Muscle layer of colon (tissue), 2 donors: ENCODE results near the gene EEPD1.

Experiments used
- H3K27ac ChIP-seq: one replicate; pipeline ENCODE4 v1.7.0; 2013; ENCODE audit warnings: low read depth, mild to moderate bottlenecking, low read length, moderate library complexity
- H3K27me3 ChIP-seq, 2 donors: one replicate each; pipeline ENCODE4 v1.7.0; 2013; ENCODE audit warnings: low read length in 2 of 2, mild to moderate bottlenecking in 2 of 2; ENCODE audit not compliant: insufficient read depth in 2 of 2, control insufficient read depth in 1 of 2
- H3K36me3 ChIP-seq: one replicate; pipeline ENCODE4 v1.7.0; 2013; ENCODE audit warnings: mild to moderate bottlenecking, low read length; ENCODE audit not compliant: insufficient read depth
- H3K4me1 ChIP-seq: one replicate; pipeline ENCODE4 v1.7.0; 2013; ENCODE audit warnings: mild to moderate bottlenecking, low read length; ENCODE audit not compliant: insufficient read depth
- H3K4me3 ChIP-seq, 2 donors: one replicate each; pipeline ENCODE4 v1.7.0; 2013; ENCODE audit warnings: low read length in 2 of 2, low read depth in 1 of 2, mild to moderate bottlenecking in 1 of 2, moderate library complexity in 1 of 2
- H3K9ac ChIP-seq: one replicate; pipeline ENCODE4 v1.7.0; 2013; ENCODE audit warnings: low read length
- H3K9me3 ChIP-seq: one replicate; pipeline ENCODE4 v1.7.0; 2013; ENCODE audit warnings: mild to moderate bottlenecking, low read length
- donor health status: abdominal sarcoma.
- donor health status: Adenocarcinoma of cecum.

EEPD1 gene

DNA sequence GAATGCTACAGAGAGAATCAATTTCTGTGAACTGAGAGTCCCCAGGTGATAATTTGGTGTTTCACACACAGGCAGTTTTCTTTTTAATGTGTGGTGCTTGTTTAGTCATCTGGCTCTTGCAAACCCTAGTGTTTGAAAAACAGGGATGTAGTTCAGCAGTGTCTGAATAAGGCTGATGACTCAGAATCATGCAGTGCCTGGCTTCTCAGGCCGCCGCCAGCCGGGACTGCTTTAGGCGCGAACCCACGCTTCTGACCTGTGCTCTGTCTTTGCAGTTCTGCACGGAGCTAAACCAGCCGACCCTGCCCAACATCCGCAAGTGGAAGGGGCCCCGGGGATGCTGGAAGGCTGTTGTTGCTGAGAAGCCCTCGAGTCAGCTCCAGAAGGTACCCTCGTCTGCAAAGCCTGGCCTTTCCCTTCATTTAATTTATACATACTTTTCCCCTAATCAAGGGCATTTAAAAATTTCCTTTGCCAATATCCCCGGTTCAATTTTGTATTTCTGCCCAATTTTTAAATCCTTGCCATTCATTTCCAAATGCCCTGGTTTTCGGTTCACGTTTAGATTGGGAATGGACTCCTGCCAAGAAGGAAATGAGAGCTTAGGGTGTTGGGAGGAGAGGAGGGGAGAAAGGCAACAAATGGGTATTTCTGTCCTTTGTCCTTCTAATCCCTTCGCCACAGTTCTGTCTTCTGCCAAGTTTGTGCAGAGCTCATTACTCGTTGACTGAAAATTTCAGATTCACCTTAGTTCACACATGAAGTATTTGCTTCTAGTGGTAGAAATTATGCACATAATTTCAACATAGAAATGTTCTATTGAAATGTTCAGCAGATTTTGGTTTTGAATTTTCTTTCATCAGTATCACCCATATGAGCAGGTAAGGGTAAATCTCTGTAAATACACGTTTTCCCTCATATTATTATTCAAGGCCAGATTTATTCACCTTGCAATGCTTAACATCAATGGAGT, 128.1 kb downstream of the EEPD1 start:
- Histone ChIP-seq H3K9ac (no peak overlapping the region), H3K4me1 (peaks cover 58% of the 10 kb centered on the region), H3K27me3 (no peaks in the 10 kb centered on the region), H3K4me3 (peak overlapping the region in 1 of 2 donors; percentile 41), H3K9me3 (no peaks in the 10 kb centered on the region), H3K36me3 (no peaks in the 10 kb centered on the region), H3K27ac (peak overlapping the region; percentile 68)

DNA sequence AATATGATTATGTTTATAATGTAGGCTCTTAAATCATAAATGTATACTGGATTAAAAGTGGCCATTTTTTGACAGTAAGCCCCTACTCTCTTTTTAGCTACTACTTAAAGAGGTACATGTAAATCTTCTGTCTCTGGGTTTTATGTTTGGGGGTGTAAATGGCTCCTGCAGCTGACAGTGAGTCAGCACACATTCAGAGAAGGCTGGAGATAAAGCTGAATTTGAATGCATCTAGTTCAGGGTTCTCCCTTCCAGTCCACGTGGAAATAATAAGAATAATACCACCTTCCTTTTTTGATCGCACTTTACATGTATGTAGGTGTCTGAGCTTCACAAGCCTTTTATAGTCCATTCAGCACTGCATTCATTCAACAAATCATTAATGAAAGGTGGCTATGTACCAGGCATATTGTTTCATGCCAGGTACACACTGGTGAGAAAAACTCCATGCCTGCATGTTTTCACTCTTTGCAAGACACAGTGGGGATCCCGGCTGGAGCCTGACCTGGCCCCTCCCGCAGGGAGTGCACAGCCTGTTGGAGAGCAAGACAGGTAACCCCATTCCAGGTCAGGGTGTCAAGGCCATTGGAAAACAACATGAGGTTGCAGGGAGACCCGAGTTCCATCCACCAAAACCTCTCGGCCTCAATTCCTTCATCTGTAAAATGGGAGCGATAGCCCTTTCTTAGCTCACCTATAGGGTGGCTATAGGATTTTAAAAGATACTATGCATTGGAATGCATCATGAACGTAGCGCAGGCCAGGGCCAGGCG, 129.1 kb downstream of the EEPD1 start:
- Histone ChIP-seq H3K9me3 (no peaks in the 10 kb centered on the region), H3K9ac (no peak overlapping the region), H3K4me3 (no peak overlapping the region)

DNA sequence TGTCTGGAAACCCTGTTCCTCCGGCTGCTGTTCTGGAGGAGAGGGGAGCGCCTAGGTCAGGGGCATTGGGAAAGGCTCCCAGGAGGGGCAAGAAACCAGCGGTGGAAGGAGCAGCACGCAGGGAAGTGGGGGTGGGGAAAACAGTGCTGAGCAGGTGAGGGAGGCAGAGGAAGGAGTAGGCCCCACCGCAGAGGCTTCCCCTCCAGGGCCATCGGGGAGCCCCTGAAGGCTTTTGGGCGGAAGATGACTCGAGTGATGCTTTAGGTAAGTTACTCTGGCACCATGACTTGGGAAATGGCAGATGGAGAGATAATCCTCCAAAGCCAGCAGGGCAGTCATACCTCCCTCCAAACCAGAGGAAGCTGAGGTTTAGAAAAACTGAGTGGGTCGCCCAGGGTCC, 130.1 kb downstream of the EEPD1 start:
- Histone ChIP-seq H3K9me3 (no peaks in the 10 kb centered on the region), H3K4me1 (peaks cover 40% of the 10 kb centered on the region), H3K27ac (no peak overlapping the region), H3K27me3 (no peaks in the 10 kb centered on the region), H3K4me3 (no peak overlapping the region), H3K36me3 (peaks cover 5% of the 10 kb centered on the region), H3K9ac (no peak overlapping the region)

More for the DNA sequence above, 129.1 kb downstream of the EEPD1 start:
- Histone ChIP-seq H3K36me3 (no peaks in the 10 kb centered on the region), H3K27me3 (no peaks in the 10 kb centered on the region), H3K27ac (no peak overlapping the region), H3K4me1 (peaks cover 50% of the 10 kb centered on the region)

DNA sequence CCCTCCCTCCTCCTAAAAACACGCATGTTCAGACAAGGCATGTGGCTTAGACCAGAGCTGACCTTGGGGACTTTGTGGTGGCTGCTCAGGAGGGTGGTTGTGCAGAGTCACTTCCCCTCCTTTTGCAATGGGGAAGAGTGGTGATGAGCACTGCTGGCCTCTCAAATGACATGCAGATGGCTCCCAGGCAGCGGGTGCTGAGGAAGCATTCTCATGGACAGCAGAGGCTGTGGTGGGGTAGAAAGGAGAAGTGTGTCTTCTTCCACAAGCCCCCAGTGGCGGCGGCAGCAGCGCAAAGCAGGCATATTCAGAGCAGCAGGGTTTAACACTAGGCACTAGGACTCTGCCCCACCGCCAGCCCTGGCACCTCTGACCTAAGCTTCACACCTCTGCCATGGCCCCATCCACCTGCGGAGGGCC, 130.7 kb downstream of the EEPD1 start:
- H3K9me3 ChIP-seq: no peaks in the 10 kb centered on the region
- H3K9ac ChIP-seq: no peak overlapping the region
- H3K4me3 ChIP-seq: no peak overlapping the region
- H3K36me3 ChIP-seq: peaks cover 5% of the 10 kb centered on the region
- peaks cover 34% of the 10 kb centered on the region for H3K4me1 ChIP-seq
- no peak overlapping the region for H3K27ac ChIP-seq
- no peaks in the 10 kb centered on the region for H3K27me3 ChIP-seq

DNA sequence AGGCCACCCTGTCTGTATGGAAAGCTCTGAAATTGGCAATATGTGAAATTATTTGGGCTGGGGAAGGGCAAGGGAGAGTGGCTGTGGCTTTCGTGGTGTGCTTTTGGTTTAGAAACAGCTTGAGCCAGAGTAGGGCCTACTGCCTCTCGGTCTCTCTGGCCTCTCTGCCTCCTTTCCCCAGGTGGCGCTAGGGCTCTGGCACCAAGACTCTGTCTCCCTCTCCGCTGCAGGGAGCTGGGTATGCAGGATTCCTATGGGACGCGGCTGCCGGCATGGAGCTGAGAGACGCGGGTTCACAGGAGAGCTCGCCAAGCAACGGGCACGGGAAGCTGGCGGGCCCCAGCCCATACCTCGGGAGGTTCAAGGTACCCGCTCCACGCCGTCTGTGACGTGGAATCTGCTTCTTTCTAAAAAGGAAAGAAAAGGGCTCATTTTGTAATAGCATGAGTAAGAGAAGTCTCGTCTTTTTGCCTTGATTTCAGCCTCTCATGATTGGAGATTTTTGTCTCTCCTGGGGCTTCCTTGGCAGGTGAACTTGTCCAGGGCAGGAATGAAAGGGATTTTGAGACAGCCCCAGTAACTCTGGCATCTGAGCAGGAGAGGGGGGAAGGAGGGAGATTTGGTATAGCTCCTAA, 131.5 kb downstream of the EEPD1 start:
- H3K36me3 ChIP-seq: peaks cover 5% of the 10 kb centered on the region
- no peaks in the 10 kb centered on the region for H3K27me3 ChIP-seq
- H3K4me3 ChIP-seq: no peak overlapping the region
- H3K27ac ChIP-seq: no peak overlapping the region
- H3K9me3 ChIP-seq: no peaks in the 10 kb centered on the region
- peaks cover 26% of the 10 kb centered on the region for H3K4me1 ChIP-seq
- H3K9ac ChIP-seq: no peak overlapping the region

DNA sequence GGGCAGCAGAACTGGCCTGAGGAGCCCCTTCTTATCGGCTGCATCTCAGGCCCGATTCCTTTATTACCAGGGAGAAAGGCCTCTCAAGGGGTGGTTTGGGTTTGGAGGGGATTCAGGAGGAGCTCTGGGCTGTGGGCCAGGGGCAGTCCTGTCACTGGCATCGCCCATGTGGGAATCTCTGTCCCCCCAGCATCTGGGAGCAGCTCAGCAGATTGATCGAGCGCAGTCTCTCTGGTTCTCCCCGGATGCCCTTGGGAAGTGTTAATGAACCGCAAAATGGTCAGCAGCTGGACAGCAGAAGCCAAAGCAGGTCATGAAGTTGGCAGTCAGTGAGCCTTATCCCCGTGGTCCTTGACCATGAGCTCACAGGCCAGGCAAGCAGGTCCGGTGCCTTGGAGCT, 132.2 kb downstream of the EEPD1 start:
- H3K4me3 ChIP-seq: no peak overlapping the region
- no peak overlapping the region for H3K27ac ChIP-seq
- H3K27me3 ChIP-seq: no peaks in the 10 kb centered on the region
- peaks cover 19% of the 10 kb centered on the region for H3K4me1 ChIP-seq
- H3K9me3 ChIP-seq: no peaks in the 10 kb centered on the region
- H3K9ac ChIP-seq: no peak overlapping the region
- peaks cover 11% of the 10 kb centered on the region for H3K36me3 ChIP-seq

DNA sequence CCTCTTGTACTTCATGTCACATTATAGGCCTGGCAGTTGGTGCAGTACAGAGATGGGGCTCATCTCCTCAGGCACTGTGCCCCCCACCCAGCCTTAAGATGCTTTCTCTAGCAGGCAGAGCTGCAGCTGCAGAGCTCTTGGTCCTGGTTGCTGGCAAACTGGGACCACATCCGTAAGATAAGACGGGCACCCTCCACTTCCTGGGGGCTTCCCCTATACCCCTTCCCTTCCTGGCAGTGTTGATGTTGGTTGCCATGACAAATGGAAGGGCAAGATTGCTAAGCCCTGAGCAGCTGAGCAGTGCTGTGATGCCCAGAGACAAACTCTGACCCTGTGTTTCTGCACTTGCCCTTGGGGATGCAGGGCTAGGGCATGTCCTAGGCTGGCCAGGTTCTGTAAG, 133.2 kb downstream of the EEPD1 start:
- Histone ChIP-seq H3K27ac (no peak overlapping the region), H3K4me1 (peaks cover 9% of the 10 kb centered on the region), H3K9ac (no peak overlapping the region), H3K9me3 (no peaks in the 10 kb centered on the region), H3K27me3 (no peaks in the 10 kb centered on the region), H3K36me3 (peaks cover 12% of the 10 kb centered on the region), H3K4me3 (no peak overlapping the region)

DNA sequence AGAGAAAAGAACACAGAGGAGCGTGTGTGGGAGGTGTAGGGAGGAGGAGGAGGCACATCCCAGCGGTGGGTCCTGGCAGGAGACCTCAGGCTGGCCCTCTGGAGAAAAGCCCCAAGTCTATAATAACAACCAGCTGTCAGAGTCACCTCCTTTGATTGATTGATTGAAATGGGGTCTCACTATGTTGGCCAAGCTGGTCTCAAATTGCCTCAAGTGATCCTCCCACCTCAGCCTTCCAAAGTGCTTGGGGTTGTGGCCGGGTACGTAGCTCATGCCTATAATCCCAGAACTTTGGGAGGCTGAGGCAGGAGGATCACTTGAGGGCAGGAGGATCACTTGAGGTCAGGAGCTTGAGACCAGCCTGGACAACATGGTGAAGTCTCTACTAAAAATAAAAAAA, 133.6 kb downstream of the EEPD1 start:
- H3K9me3 ChIP-seq: no peaks in the 10 kb centered on the region
- H3K27me3 ChIP-seq: no peaks in the 10 kb centered on the region
- H3K9ac ChIP-seq: no peak overlapping the region
- H3K27ac ChIP-seq: no peak overlapping the region
- peaks cover 6% of the 10 kb centered on the region for H3K4me1 ChIP-seq
- peaks cover 12% of the 10 kb centered on the region for H3K36me3 ChIP-seq
- no peak overlapping the region for H3K4me3 ChIP-seq

DNA sequence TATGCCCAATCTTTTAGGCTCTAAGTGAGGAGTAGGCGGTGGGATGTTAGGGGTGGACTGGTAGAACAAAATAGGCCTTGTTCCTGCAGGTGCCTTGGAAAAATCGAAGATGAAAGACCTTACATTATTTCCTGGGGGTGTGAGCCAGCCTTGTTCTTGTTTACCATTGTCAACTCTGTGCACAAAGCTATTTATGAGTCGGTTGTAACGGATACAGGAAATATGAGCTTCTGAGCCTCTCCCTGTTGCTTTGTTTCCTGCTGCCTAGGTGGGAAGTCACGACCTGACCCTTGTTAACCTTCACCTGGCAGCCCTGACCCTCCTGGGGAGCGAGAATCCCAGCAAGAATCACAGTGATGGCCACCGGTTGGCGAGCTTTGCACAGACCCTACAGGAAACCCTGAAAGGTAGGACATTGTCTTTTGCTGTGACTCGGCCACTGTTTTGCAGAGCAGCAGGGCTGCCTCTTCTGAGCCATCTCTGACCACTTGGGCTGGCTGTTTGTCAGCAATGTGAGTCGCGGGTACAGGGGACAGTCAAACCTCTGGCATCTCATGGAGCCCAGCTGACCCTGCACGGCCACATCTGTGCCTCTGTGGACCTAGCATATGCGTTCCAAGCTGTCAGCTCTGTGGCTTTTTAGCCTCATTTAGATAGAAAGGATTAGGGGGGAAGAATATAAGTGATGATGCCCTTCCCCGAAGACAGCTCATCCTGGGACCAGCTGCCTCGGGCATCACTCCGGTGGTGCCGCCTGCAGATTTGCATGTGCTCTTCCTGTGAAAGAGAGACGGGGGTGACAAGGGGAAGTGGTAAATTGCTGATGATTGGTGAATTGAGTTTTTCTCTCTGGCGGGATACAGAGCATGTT, 134.6 kb downstream of the EEPD1 start:
- Histone ChIP-seq H3K9me3 (no peaks in the 10 kb centered on the region), H3K36me3 (peaks cover 12% of the 10 kb centered on the region), H3K4me1 (peaks cover 11% of the 10 kb centered on the region), H3K27ac (no peak overlapping the region), H3K9ac (no peak overlapping the region), H3K4me3 (no peak overlapping the region), H3K27me3 (no peaks in the 10 kb centered on the region)

DNA sequence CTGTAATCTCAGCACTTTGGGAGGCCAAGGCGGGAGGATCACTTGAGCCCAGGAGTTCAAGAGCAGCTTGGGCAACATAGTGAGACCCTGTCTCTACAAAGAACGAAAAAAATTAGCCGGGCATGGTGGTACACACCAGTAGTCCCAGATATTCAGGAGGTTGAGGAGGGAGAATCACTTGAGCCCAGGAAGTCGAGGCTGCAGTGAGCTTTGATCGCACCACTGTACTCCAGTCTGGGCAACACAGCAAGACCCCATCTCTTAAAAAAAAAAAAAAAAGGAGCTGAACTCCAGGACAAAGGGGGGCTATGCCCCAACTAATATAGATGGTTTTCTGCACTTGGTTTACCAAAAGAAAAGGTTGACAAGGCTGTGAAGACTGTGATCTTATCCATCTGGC, 135.4 kb downstream of the EEPD1 start:
- Histone ChIP-seq H3K27ac (no peak overlapping the region), H3K9ac (no peak overlapping the region), H3K4me3 (no peak overlapping the region), H3K27me3 (no peaks in the 10 kb centered on the region), H3K9me3 (no peaks in the 10 kb centered on the region), H3K36me3 (peaks cover 12% of the 10 kb centered on the region), H3K4me1 (peaks cover 12% of the 10 kb centered on the region)
